Measurements from ENCODE around the gene SH3RF2. TPM values are rescaled to one million over a fixed set of nuclear protein-coding genes. Genes with fewer than 3 reads are reported as not detected.

The SH3RF2 gene
- total and polyA plus RNA-seq, 2 donors, result 1.0 TPM

GRCh38 chr5:145934276-145934675 is 2.1 kb upstream of the SH3RF2 start:
- DNase-seq (ENCODE audit: extremely low spot score), result no peak
- Histone ChIP-seq H3K27ac (ENCODE audit: low read depth) (no peak overlapping the region), H3K36me3 (ENCODE audit: insufficient read depth) (no peaks in the 10 kb centered on the region), H3K4me1 (ENCODE audit: insufficient read depth) (no peaks in the 10 kb centered on the region), H3K4me3 (ENCODE audit: low read depth, low read length) (no peak overlapping the region)
- WGBS, result 65% methylated on average over 5 of the region's 5 CpGs

DNA sequence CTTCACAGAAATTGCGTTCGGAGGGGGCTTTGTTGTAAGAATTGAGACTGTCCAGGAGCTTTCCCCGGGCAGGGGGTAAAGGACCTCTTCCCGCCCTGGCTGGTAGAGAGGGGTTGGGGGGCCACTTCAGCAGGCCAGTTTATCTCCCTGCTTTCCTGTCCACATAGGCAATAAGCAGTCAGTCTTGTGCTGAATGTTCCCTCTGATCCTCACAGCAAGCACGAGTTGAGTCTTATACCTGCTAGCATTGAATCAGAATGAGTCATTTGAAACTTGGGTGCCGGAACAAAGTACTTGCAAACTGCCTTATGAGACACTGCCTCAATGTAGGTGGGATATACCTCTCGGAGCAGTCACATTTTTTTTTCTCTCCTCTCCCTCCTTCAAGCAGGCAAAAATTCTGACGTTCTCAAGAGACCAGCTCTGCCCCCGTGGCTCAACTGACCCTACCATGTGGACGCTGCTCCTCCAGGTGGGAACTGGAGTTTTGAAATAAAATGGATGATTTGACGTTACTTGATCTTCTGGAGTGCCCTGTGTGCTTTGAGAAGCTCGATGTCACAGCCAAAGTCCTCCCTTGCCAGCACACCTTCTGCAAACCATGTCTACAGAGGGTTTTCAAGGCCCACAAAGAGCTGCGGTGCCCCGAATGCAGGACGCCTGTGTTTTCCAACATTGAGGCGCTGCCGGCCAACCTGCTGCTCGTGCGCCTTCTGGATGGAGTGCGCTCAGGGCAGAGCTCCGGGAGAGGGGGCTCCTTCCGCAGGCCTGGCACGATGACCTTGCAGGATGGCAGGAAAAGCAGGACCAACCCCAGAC is 1.3 kb downstream of the SH3RF2 start:
- Histone ChIP-seq H3K36me3 (ENCODE audit: insufficient read depth) (no peaks in the 10 kb centered on the region), H3K4me1 (ENCODE audit: insufficient read depth) (no peaks in the 10 kb centered on the region), H3K4me3 (ENCODE audit: low read depth, low read length) (no peak overlapping the region), H3K27ac (ENCODE audit: low read depth) (no peak overlapping the region)
- WGBS, result 73% methylated on average over 23 of the region's 23 CpGs
- DNase-seq (ENCODE audit: extremely low spot score), result no peak

DNA sequence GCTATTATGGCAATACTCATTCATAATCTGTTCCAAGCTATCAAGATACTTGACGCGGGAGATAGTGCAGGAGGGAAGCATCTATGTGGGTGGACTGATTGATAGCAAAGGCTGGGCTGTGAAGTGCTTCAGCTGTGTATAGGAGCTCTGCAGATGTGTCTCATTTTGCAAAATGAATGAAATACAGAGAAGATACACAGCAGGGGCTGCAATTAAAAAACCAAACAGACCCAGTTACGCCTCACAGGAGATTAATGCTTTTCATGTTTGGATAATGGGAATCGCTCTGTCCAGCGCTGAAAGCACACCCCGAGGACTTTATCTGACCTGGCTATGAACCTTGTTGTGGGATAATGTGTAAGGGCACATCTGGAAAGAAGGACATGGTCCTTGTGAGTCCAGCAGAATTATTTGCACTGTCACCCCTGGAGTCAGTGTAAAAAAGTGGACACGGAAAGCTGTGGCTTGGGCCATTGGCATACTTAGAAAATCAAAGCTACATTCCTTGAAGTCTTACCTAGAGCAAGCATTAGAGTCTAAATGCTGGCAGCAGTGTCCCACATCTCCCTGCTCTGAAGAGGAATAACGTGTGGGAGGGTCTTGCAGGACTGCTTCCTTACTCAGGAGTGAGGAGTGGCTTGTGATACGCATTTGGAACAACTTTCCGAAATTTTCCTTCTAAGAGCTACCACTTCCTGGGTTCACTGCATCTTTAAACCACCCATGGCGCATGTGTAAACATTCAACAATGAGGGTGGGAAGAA is 2.6 kb downstream of the SH3RF2 start:
- WGBS, result 47% methylated on average over 11 of the region's 11 CpGs
- Histone ChIP-seq H3K36me3 (ENCODE audit: insufficient read depth) (no peaks in the 10 kb centered on the region), H3K4me3 (ENCODE audit: low read depth, low read length) (no peak overlapping the region), H3K4me1 (ENCODE audit: insufficient read depth) (no peaks in the 10 kb centered on the region), H3K27ac (ENCODE audit: low read depth) (no peak overlapping the region)
- DNase-seq (ENCODE audit: extremely low spot score), result no peak

DNA sequence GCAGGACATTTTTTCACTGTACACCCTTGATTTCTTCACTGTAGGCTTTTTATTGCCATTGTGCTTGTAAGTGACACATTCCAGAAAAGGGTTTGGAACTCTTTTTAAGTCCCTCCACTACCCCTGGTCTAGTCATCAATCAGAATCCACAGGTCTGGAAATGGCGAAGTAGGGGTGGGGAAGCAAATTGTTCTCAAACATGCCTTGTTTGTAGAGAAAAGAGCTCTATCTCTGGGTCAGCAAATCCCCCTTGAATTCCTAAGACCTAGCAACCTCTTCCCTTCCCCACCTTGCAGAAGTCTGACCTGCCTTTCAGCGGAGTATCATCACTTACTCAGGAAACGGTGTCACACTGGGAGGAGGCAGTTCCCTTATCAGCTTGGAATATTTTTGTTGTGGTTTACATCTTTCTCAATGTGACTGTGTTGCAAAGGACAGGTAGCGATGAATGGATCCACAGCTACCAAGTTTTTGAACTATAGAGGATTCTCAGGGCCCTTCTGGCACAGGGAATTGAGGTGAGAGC is 3.2 kb downstream of the SH3RF2 start:
- H3K27ac ChIP-seq (ENCODE audit: low read depth), result no peak overlapping the region
- DNase-seq (ENCODE audit: extremely low spot score), result no peak
- H3K36me3 ChIP-seq (ENCODE audit: insufficient read depth), result no peaks in the 10 kb centered on the region
- H3K4me3 ChIP-seq (ENCODE audit: low read depth, low read length), result no peak overlapping the region
- H3K4me1 ChIP-seq (ENCODE audit: insufficient read depth), result no peaks in the 10 kb centered on the region
- 80% methylated on average over 4 of the region's 4 CpGs for WGBS

DNA sequence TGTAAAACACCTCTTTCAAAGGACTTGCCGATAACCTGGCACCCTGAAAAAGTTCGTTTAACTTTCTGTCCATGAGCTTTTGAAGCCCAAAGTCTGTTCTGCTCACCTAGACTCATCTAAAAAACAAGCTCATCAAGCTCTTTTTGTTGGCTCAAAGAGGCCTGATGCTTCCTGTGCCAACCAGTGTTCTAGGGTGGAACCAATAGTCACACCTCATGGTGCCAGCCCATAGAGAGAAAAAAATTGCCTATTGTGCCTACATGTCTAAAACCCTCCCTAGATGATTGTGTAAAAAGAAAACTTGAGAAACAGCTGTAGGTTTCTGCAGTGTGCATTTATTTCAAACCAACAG is 4.7 kb downstream of the SH3RF2 start:
- no peak overlapping the region for H3K4me3 ChIP-seq (ENCODE audit: low read depth, low read length)
- no peaks in the 10 kb centered on the region for H3K36me3 ChIP-seq (ENCODE audit: insufficient read depth)
- no peak for DNase-seq (ENCODE audit: extremely low spot score)
- WGBS, result 63% methylated on average over 2 of the region's 2 CpGs
- H3K27ac ChIP-seq (ENCODE audit: low read depth), result no peak overlapping the region
- H3K4me1 ChIP-seq (ENCODE audit: insufficient read depth), result no peaks in the 10 kb centered on the region

DNA sequence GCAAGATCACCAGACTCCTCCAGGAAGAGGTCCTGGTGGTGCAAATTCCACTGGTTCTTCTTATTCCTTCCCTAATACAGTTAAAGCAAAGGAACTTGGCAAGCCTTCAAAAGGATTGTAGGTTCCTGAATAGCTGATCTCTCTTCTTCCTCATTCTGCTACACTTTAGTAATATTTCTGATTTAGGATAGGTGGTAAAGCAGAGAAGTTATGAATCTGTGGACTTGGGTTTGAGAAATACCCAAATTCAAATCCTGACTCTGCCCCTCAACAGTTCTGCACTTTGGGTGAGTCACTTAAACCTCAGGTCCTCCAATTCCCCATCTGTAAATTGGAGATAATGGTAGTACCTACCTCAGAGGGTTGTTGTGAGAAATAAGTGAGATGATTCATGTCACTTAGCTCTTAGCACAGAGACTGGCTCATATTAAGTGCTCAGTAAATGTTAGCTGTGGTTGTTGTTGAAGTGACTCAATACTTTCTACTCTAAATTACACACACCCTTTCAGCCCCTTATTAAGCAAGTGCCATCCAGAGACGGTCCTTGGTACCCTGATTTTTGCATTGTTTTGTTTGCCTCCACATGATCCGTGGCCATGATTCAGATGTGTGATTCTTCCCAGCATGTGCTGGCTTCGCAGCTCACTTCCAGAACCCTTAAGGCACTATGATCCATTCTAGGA is 5.2 kb downstream of the SH3RF2 start:
- Histone ChIP-seq H3K36me3 (ENCODE audit: insufficient read depth) (no peaks in the 10 kb centered on the region), H3K27ac (ENCODE audit: low read depth) (no peak overlapping the region), H3K4me1 (ENCODE audit: insufficient read depth) (no peaks in the 10 kb centered on the region), H3K4me3 (ENCODE audit: low read depth, low read length) (no peak overlapping the region)
- DNase-seq (ENCODE audit: extremely low spot score), result no peak
- 80% methylated on average over 3 of the region's 3 CpGs for WGBS

- 70% methylated on average over 3 of the region's 3 CpGs for WGBS
- DNase-seq (ENCODE audit: extremely low spot score), result no peak
- Histone ChIP-seq H3K27ac (ENCODE audit: low read depth) (no peak overlapping the region), H3K36me3 (ENCODE audit: insufficient read depth) (no peaks in the 10 kb centered on the region), H3K4me1 (ENCODE audit: insufficient read depth) (no peaks in the 10 kb centered on the region), H3K4me3 (ENCODE audit: low read depth, low read length) (no peak overlapping the region)
Measured at GRCh38 chr5:145942201-145942600, 5.8 kb downstream of the SH3RF2 start.

- no peaks in the 10 kb centered on the region for H3K36me3 ChIP-seq (ENCODE audit: insufficient read depth)
- H3K4me1 ChIP-seq (ENCODE audit: insufficient read depth), result no peaks in the 10 kb centered on the region
- DNase-seq (ENCODE audit: extremely low spot score), result no peak
- H3K4me3 ChIP-seq (ENCODE audit: low read depth, low read length), result no peak overlapping the region
- no peak overlapping the region for H3K27ac ChIP-seq (ENCODE audit: low read depth)
Measured at GRCh38 chr5:145942749-145943148, 6.4 kb downstream of the SH3RF2 start.

DNA sequence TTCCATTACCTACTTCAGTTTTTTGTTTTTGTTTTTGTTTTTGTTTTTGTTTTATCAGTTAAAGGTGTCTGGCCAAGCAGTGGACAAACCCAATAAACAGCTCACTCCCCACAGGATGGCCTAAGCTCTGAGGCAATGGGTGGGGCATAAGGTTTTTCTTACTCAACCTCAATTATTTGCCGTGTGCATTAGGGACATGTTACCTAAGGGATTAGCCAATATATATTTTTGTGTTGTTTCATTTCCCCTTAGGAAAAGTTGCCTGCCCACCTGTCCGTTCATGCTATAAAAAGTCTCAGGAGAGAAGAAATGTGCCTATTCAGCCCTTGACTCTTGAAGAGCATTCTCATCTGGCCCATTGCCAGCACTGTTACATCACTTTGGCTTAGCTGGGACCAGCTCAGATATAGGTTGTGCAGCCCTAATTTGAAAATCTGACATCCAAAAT is 7.3 kb downstream of the SH3RF2 start:
- Histone ChIP-seq H3K4me1 (ENCODE audit: insufficient read depth) (no peaks in the 10 kb centered on the region), H3K27ac (ENCODE audit: low read depth) (no peak overlapping the region), H3K36me3 (ENCODE audit: insufficient read depth) (no peaks in the 10 kb centered on the region), H3K4me3 (ENCODE audit: low read depth, low read length) (no peak overlapping the region)
- no peak for DNase-seq (ENCODE audit: extremely low spot score)
- 60% methylated on average over 2 of the region's 2 CpGs for WGBS

DNA sequence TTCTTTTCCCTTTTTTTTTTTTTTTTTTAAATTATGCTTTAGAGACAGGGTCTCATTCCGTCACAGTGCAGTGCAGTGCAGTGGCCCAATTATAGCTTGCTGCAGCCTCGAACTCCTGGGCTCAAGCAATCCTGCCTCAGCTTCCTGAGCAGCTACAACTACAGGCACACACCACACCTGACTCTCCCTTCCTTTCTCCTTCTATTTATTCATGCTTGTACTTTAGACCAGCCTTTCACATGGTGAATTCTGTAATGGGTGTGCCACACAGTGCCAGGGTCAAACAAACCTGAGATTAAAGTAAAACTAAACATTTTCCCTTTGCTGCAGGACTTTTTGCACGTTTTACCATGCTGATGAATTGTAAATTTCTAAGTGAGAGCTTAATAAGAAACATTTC is 8.0 kb downstream of the SH3RF2 start:
- H3K27ac ChIP-seq (ENCODE audit: low read depth), result no peak overlapping the region
- 66% methylated on average over 3 of the region's 3 CpGs for WGBS
- H3K4me1 ChIP-seq (ENCODE audit: insufficient read depth), result no peaks in the 10 kb centered on the region
- no peaks in the 10 kb centered on the region for H3K36me3 ChIP-seq (ENCODE audit: insufficient read depth)
- H3K4me3 ChIP-seq (ENCODE audit: low read depth, low read length), result no peak overlapping the region
- DNase-seq (ENCODE audit: extremely low spot score), result no peak

DNA sequence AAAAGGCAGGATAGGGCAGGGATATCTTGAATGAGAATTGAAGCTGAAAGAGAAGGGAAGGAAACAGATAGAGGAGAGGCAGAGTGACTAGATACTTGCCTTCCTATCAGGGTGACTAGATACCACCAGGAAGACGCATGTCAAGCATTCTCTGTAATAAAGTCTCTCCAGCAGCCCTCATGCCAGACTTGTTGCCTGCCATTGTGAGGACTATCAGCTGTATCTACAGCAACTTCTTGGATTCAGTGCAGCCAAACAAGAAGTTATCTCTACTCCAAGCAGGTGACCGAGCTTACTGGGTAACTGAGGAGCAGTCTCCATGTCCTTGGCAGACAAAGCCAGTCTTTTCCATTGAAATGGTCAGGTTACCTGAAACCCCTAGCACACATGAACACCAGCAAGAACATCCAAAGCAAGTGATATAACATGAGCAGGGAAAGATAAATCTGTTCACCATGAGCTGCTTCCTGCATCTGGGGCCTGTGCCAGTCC is 9.3 kb downstream of the SH3RF2 start:
- H3K27ac ChIP-seq (ENCODE audit: low read depth), result no peak overlapping the region
- peaks cover 2% of the 10 kb centered on the region for H3K4me1 ChIP-seq (ENCODE audit: insufficient read depth)
- DNase-seq (ENCODE audit: extremely low spot score), result no peak
- WGBS, result 88% methylated on average over 2 of the region's 2 CpGs
- H3K36me3 ChIP-seq (ENCODE audit: insufficient read depth), result no peaks in the 10 kb centered on the region
- H3K4me3 ChIP-seq (ENCODE audit: low read depth, low read length), result no peak overlapping the region

DNA sequence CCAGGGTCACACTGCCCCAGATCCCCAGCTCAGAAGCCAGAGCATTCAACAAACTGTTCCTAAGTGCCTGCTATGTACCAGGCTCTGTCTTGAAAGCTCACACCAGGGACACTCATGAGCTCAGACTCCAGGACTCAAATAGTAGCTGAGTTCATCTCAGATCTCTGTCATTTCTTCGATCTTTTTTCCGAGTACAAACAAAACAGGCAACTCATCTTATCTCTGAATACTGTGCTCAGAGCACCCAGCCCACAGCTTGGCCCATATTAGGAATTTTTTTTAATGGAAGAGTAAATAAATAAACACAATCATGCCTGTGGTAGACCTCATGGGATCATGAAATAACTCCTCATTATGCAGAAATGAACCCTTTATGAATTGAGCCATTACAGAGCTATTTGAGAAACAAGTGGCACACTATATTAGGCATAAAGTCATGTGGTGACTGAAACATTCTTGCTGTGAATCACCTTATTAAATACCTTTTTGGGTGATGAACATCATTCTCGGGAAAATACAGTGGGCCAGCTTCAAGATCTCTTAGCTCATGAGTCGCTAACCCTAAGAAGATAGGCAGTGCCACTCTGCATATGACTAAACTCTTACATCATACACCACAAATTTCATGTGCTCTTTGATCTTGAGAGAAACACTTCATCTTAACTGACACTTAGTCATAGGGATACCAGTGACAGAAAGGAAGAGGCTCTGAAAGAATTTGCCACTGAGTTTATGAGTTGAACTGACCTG is 9.9 kb downstream of the SH3RF2 start:
- no peak overlapping the region for H3K4me3 ChIP-seq (ENCODE audit: low read depth, low read length)
- H3K4me1 ChIP-seq (ENCODE audit: insufficient read depth), result peaks cover 2% of the 10 kb centered on the region
- H3K27ac ChIP-seq (ENCODE audit: low read depth), result no peak overlapping the region
- no peaks in the 10 kb centered on the region for H3K36me3 ChIP-seq (ENCODE audit: insufficient read depth)
- WGBS, result 78% methylated on average over 4 of the region's 4 CpGs
- no peak for DNase-seq (ENCODE audit: extremely low spot score)

DNA sequence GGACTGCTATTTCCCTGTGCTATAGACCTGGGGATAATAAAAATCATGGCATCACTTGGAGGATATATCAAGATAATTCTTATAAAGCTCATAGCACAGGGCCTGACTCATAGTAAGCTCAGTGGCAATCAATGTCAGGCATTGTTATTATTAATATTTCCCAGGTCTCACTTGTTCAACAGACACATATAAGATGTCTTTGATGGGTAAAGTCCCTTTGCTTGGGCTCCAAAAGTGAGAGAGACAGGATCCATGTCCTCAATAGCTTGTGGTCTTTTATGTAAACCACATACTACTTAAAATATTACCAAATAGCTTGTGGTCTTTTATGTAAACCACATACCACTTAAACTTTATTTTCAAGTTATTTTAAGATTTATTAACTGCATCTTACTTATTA is 11.2 kb downstream of the SH3RF2 start:
- H3K27ac ChIP-seq (ENCODE audit: low read depth), result no peak overlapping the region
- no peak for DNase-seq (ENCODE audit: extremely low spot score)
- peaks cover 2% of the 10 kb centered on the region for H3K4me1 ChIP-seq (ENCODE audit: insufficient read depth)
- no peak overlapping the region for H3K4me3 ChIP-seq (ENCODE audit: low read depth, low read length)
- H3K36me3 ChIP-seq (ENCODE audit: insufficient read depth), result no peaks in the 10 kb centered on the region

All from urinary bladder (tissue), 4 donors.